Measurements from ENCODE around the gene FAM193A.
"Not testable (repeated sequence)": the region's sequence is repeated elsewhere in the genome, so short reads cannot be mapped to it uniquely, and the experiment has no call there.

FAM193A gene

GRCh38 chr4:2721586-2721985 is 185.1 kb downstream of the FAM193A start:
- H3K27ac ChIP-seq (ENCODE audit: low read depth, low read length): no peak overlapping the region
- no peak overlapping the region for H3K4me3 ChIP-seq (ENCODE audit: low read length)
- peaks cover 3% of the 10 kb centered on the region for H3K36me3 ChIP-seq (ENCODE audit: control insufficient read depth, insufficient read depth, low read length)
- no peaks in the 10 kb centered on the region for H3K27me3 ChIP-seq (ENCODE audit: control insufficient read depth, insufficient read depth, low read length)
- no peak overlapping the region for H3K9ac ChIP-seq (ENCODE audit: low read length)
- no peaks in the 10 kb centered on the region for H3K4me1 ChIP-seq (ENCODE audit: control insufficient read depth, insufficient read depth, low read length)

GRCh38 chr4:2722033-2722432 is 185.6 kb downstream of the FAM193A start:
- Histone ChIP-seq H3K9ac (ENCODE audit: low read length) (no peak overlapping the region), H3K27me3 (ENCODE audit: control insufficient read depth, insufficient read depth, low read length) (no peaks in the 10 kb centered on the region), H3K4me3 (ENCODE audit: low read length) (no peak overlapping the region), H3K4me1 (ENCODE audit: control insufficient read depth, insufficient read depth, low read length) (no peaks in the 10 kb centered on the region), H3K36me3 (ENCODE audit: control insufficient read depth, insufficient read depth, low read length) (peaks cover 3% of the 10 kb centered on the region), H3K27ac (ENCODE audit: low read depth, low read length) (no peak overlapping the region)

GRCh38 chr4:2723751-2724150 is 187.3 kb downstream of the FAM193A start:
- no peaks in the 10 kb centered on the region for H3K4me1 ChIP-seq (ENCODE audit: control insufficient read depth, insufficient read depth, low read length)
- no peak overlapping the region for H3K4me3 ChIP-seq (ENCODE audit: low read length)
- H3K27ac ChIP-seq (ENCODE audit: low read depth, low read length): no peak overlapping the region
- no peaks in the 10 kb centered on the region for H3K27me3 ChIP-seq (ENCODE audit: control insufficient read depth, insufficient read depth, low read length)
- H3K9ac ChIP-seq (ENCODE audit: low read length): no peak overlapping the region
- no peaks in the 10 kb centered on the region for H3K36me3 ChIP-seq (ENCODE audit: control insufficient read depth, insufficient read depth, low read length)

- H3K9ac ChIP-seq (ENCODE audit: low read length): no peak overlapping the region
- no peak overlapping the region for H3K27ac ChIP-seq (ENCODE audit: low read depth, low read length)
- no peaks in the 10 kb centered on the region for H3K4me1 ChIP-seq (ENCODE audit: control insufficient read depth, insufficient read depth, low read length)
- no peaks in the 10 kb centered on the region for H3K36me3 ChIP-seq (ENCODE audit: control insufficient read depth, insufficient read depth, low read length)
- H3K4me3 ChIP-seq (ENCODE audit: low read length): no peak overlapping the region
- no peaks in the 10 kb centered on the region for H3K27me3 ChIP-seq (ENCODE audit: control insufficient read depth, insufficient read depth, low read length)
Measured at GRCh38 chr4:2725380-2725779, 188.9 kb downstream of the FAM193A start.

GRCh38 chr4:2726881-2727280 is 190.4 kb downstream of the FAM193A start:
- H3K36me3 ChIP-seq (ENCODE audit: control insufficient read depth, insufficient read depth, low read length); H3K27me3 ChIP-seq (ENCODE audit: control insufficient read depth, insufficient read depth, low read length); H3K9ac ChIP-seq (ENCODE audit: low read length); H3K27ac ChIP-seq (ENCODE audit: low read depth, low read length); H3K4me1 ChIP-seq (ENCODE audit: control insufficient read depth, insufficient read depth, low read length); H3K4me3 ChIP-seq (ENCODE audit: low read length): not testable (repeated sequence)

GRCh38 chr4:2728221-2728620 is 191.8 kb downstream of the FAM193A start:
- peaks cover 8% of the 10 kb centered on the region for H3K36me3 ChIP-seq (ENCODE audit: control insufficient read depth, insufficient read depth, low read length)
- H3K9ac ChIP-seq (ENCODE audit: low read length): no peak overlapping the region
- H3K27ac ChIP-seq (ENCODE audit: low read depth, low read length): no peak overlapping the region
- H3K4me1 ChIP-seq (ENCODE audit: control insufficient read depth, insufficient read depth, low read length): no peaks in the 10 kb centered on the region
- H3K27me3 ChIP-seq (ENCODE audit: control insufficient read depth, insufficient read depth, low read length): no peaks in the 10 kb centered on the region
- no peak overlapping the region for H3K4me3 ChIP-seq (ENCODE audit: low read length)

GRCh38 chr4:2728806-2729532 is 192.5 kb downstream of the FAM193A start:
- H3K27me3 ChIP-seq (ENCODE audit: control insufficient read depth, insufficient read depth, low read length): no peaks in the 10 kb centered on the region
- peaks cover 11% of the 10 kb centered on the region for H3K36me3 ChIP-seq (ENCODE audit: control insufficient read depth, insufficient read depth, low read length)
- no peak overlapping the region for H3K9ac ChIP-seq (ENCODE audit: low read length)
- no peaks in the 10 kb centered on the region for H3K4me1 ChIP-seq (ENCODE audit: control insufficient read depth, insufficient read depth, low read length)
- H3K4me3 ChIP-seq (ENCODE audit: low read length): no peak overlapping the region
- H3K27ac ChIP-seq (ENCODE audit: low read depth, low read length): no peak overlapping the region

GRCh38 chr4:2729533-2729875 is 193.1 kb downstream of the FAM193A start:
- H3K4me1 ChIP-seq (ENCODE audit: control insufficient read depth, insufficient read depth, low read length): no peaks in the 10 kb centered on the region
- H3K9ac ChIP-seq (ENCODE audit: low read length): no peak overlapping the region
- no peaks in the 10 kb centered on the region for H3K27me3 ChIP-seq (ENCODE audit: control insufficient read depth, insufficient read depth, low read length)
- no peak overlapping the region for H3K4me3 ChIP-seq (ENCODE audit: low read length)
- H3K27ac ChIP-seq (ENCODE audit: low read depth, low read length): no peak overlapping the region
- peaks cover 11% of the 10 kb centered on the region for H3K36me3 ChIP-seq (ENCODE audit: control insufficient read depth, insufficient read depth, low read length)

GRCh38 chr4:2731907-2732317 is 195.5 kb downstream of the FAM193A start:
- H3K4me3 ChIP-seq (ENCODE audit: low read length): no peak overlapping the region

GRCh38 chr4:2732526-2732925 is 196.1 kb downstream of the FAM193A start:
- Histone ChIP-seq H3K27ac (ENCODE audit: low read depth, low read length) (no peak overlapping the region), H3K9ac (ENCODE audit: low read length) (no peak overlapping the region), H3K36me3 (ENCODE audit: control insufficient read depth, insufficient read depth, low read length) (peaks cover 11% of the 10 kb centered on the region), H3K4me3 (ENCODE audit: low read length) (no peak overlapping the region), H3K4me1 (ENCODE audit: control insufficient read depth, insufficient read depth, low read length) (no peaks in the 10 kb centered on the region), H3K27me3 (ENCODE audit: control insufficient read depth, insufficient read depth, low read length) (no peaks in the 10 kb centered on the region)

More at GRCh38 chr4:2731907-2732317, 195.5 kb downstream of the FAM193A start:
- Histone ChIP-seq H3K4me1 (ENCODE audit: control insufficient read depth, insufficient read depth, low read length) (no peaks in the 10 kb centered on the region), H3K27ac (ENCODE audit: low read depth, low read length) (no peak overlapping the region), H3K9ac (ENCODE audit: low read length) (no peak overlapping the region), H3K36me3 (ENCODE audit: control insufficient read depth, insufficient read depth, low read length) (peaks cover 11% of the 10 kb centered on the region), H3K27me3 (ENCODE audit: control insufficient read depth, insufficient read depth, low read length) (no peaks in the 10 kb centered on the region)

GRCh38 chr4:2733001-2733843 is 196.8 kb downstream of the FAM193A start:
- H3K4me1 ChIP-seq (ENCODE audit: control insufficient read depth, insufficient read depth, low read length): no peaks in the 10 kb centered on the region
- H3K27me3 ChIP-seq (ENCODE audit: control insufficient read depth, insufficient read depth, low read length): no peaks in the 10 kb centered on the region
- H3K27ac ChIP-seq (ENCODE audit: low read depth, low read length): no peak overlapping the region
- H3K9ac ChIP-seq (ENCODE audit: low read length): no peak overlapping the region
- H3K36me3 ChIP-seq (ENCODE audit: control insufficient read depth, insufficient read depth, low read length): peaks cover 11% of the 10 kb centered on the region
- no peak overlapping the region for H3K4me3 ChIP-seq (ENCODE audit: low read length)

GRCh38 chr4:2733844-2734574 is 197.6 kb downstream of the FAM193A start:
- peaks cover 11% of the 10 kb centered on the region for H3K36me3 ChIP-seq (ENCODE audit: control insufficient read depth, insufficient read depth, low read length)
- no peak overlapping the region for H3K4me3 ChIP-seq (ENCODE audit: low read length)
- H3K27me3 ChIP-seq (ENCODE audit: control insufficient read depth, insufficient read depth, low read length): no peaks in the 10 kb centered on the region
- no peak overlapping the region for H3K27ac ChIP-seq (ENCODE audit: low read depth, low read length)
- H3K9ac ChIP-seq (ENCODE audit: low read length): no peak overlapping the region
- no peaks in the 10 kb centered on the region for H3K4me1 ChIP-seq (ENCODE audit: control insufficient read depth, insufficient read depth, low read length)
